Measurements from ENCODE around the gene CPM. TPM values are rescaled to one million over a fixed set of nuclear protein-coding genes. Genes with fewer than 3 reads are reported as not detected.
"Not testable (repeated sequence)": the region's sequence is repeated elsewhere in the genome, so short reads cannot be mapped to it uniquely, and the experiment has no call there.

Gene CPM
- total and polyA plus RNA-seq, 2 donors (not counting 3 experiments of a cell fraction or from before 2014, with no cell fraction given): not detected

DNA sequence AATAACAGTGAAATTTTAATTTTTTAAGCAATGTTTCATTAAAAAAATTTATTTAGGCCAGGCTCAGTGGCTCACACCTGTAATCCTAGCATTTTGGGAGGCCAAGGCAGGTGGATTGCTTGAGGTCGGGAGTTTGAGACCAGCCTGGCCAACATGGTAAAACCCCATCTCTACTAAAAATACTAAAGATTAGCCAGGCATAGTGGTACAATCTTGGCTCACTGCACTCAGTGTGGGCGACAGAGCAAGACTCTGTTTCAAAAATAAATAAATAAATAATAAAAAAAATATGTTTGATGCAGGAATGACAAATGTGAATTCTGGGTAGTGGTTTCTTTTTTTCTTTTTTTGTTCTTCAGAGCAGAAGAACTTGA is 130.6 kb downstream of the CPM start:
- BruUV-seq (replicated peaks); H3K36me3 ChIP-seq (ENCODE audit: control insufficient read depth in 2 of 2, extremely low read depth in 1 of 2, insufficient read depth in 2 of 2, low read length in 2 of 2); POLR2A ChIA-PET; H3K4me3 ChIP-seq (replicated peaks in 1 of 3; ENCODE audit: insufficient read depth in 1 of 3, low read depth in 1 of 3, low read length in 3 of 3); FAIRE-seq; dilution Hi-C loops (cut with MboI; ENCODE audit: extremely low pct_ligation_motif_present, low sequenced_read_pairs); H3K4me2 ChIP-seq (ENCODE audit: insufficient read depth, low read length); H3K9ac ChIP-seq (replicated peaks; ENCODE audit: extremely low read depth, insufficient read depth, low read length); H3K9me1 ChIP-seq (replicated peaks; ENCODE audit: control insufficient read depth, extremely low read depth, insufficient read depth, low read length); DNase-seq (ENCODE audit: low read depth, low spot score); H4K20me1 ChIP-seq (replicated peaks; ENCODE audit: control insufficient read depth, extremely low read depth, insufficient read depth, low read length); H3K27ac ChIP-seq (ENCODE audit: insufficient read depth, low read depth, low read length); H3K79me2 ChIP-seq (ENCODE audit: control insufficient read depth, insufficient read depth, low read length); H2AFZ ChIP-seq (ENCODE audit: low read depth, low read length); H3K4me1 ChIP-seq (ENCODE audit: control insufficient read depth, extremely low read depth, insufficient read depth, low read length); H3K27me3 ChIP-seq (ENCODE audit: control insufficient read depth in 2 of 2, insufficient read depth in 2 of 2, low read length in 2 of 2); H3K9me3 ChIP-seq (replicated peaks; ENCODE audit: control insufficient read depth, insufficient read depth, low read length): not testable (repeated sequence)
- CTCF ChIA-PET: interaction anchor here (1.4 kb wide), 1 partner anchor 15 kb away, joined by 3 read pairs; no protein-coding TSS in a partner anchor
- intact Hi-C loops (cut with micrococcal nuclease): loop anchor here (10.0 kb wide), 1 partner anchor 578 kb away; the partner anchor contains the start of gene IL26

Small RNA genes lying within 50 kb of the gene (small RNA-seq; reads per million reads assigned to genes)
- gene AC025423.5 (ENCODE audit: insufficient read depth, insufficient read length, low read depth, low replicate concordance): not detected
- gene RNU7-4P (ENCODE audit: insufficient read depth, insufficient read length, low read depth, low replicate concordance): not detected

Other genes with a start within 250 kb of the CPM start
- gene NUP107, start 246.2 kb downstream of the CPM start, total RNA-seq: 64.0 and 78.7 TPM in 2 replicates
- 18.0 and 24.0 TPM in 2 replicates for gene NUP107, start 246.2 kb downstream of the CPM start, polyA plus RNA-seq
- 9.9 and 13.8 TPM in 2 replicates for gene SLC35E3, start 187.0 kb downstream of the CPM start, total RNA-seq
- gene SLC35E3, start 187.0 kb downstream of the CPM start, polyA plus RNA-seq: 8.1 and 9.4 TPM in 2 replicates
- 270 and 276 TPM in 2 replicates for gene MDM2, start 125.0 kb downstream of the CPM start, total RNA-seq
- 12.2 and 16.7 TPM in 2 replicates for gene MDM2, start 125.0 kb downstream of the CPM start, polyA plus RNA-seq